Peyer's patch (tissue), 4 donors: ENCODE data around the gene KCNJ3. TPM values are rescaled to one million over a fixed set of nuclear protein-coding genes. Genes with fewer than 3 reads are reported as not detected.

Experiments
- DNase-seq, 3 donors: peaks; one replicate each; pipeline ENCODE4 v3.0.0-alpha.2; 2017 to 2019
- H3K27ac ChIP-seq, 4 donors: fragments of 200-600 bp; sonication (generic); one replicate each; pipeline ENCODE4 v1.5.1; 2016 to 2019
- H3K27me3 ChIP-seq, 2 donors: fragments of 200-600 bp; sonication (generic); one replicate each; pipeline ENCODE4 v1.5.1; 2019
- H3K36me3 ChIP-seq, 3 donors: fragments of 200-600 bp; sonication (generic); one replicate each; pipeline ENCODE4 v1.5.1; 2016 to 2019
- H3K4me1 ChIP-seq, 4 donors: fragments of 200-600 bp; sonication (generic); one replicate each; pipeline ENCODE4 v1.5.1; 2016 to 2019
- H3K4me3 ChIP-seq, 4 donors: fragments of 200-600 bp; sonication (generic); 1 replicate in 3 of 4; 2 replicates in 1 of 4; pipeline ENCODE4 v1.5.1; 2016 to 2019; ENCODE audit warnings: mild to moderate bottlenecking in 1 of 4
- H3K9me3 ChIP-seq, 4 donors: fragments of 200-600 bp; sonication (generic); one replicate each; pipeline ENCODE4 v1.5.1; 2016 to 2019; ENCODE audit warnings: mild to moderate bottlenecking in 1 of 4
- POLR2A ChIP-seq, 2 donors: fragments of 450-650 bp; IDR thresholded peaks; one replicate each; pipeline ENCODE4 v1.5.1; 2017; ENCODE audit warnings: antibody characterized with exemption in 2 of 2, mild to moderate bottlenecking in 2 of 2, moderate library complexity in 2 of 2
- total RNA-seq, 4 donors: library from RNA; depleted of rRNA; stranded (reverse); fragments of >200 nt; gene quantifications; one replicate each; pipeline ENCODE4 v1.1.0, GENCODE V29; 2016
- TF ChIP-seq, protein P1 (sequence below), 6 experiments: fragments of 450-650 bp in 4 of 6; fragments of 200-600 bp in 2 of 6; sonication (generic) in 1 of 6; IDR thresholded peaks; one replicate each; pipeline ENCODE4 v1.5.1; 2017 to 2019; ENCODE audit warnings: antibody characterized with exemption in 6 of 6, mild to moderate bottlenecking in 3 of 6, moderate library complexity in 1 of 6

KCNJ3 gene
- total RNA-seq, 4 donors from 2014 or later: 6.6 to 27.3 (median 22.2) TPM

DNA sequence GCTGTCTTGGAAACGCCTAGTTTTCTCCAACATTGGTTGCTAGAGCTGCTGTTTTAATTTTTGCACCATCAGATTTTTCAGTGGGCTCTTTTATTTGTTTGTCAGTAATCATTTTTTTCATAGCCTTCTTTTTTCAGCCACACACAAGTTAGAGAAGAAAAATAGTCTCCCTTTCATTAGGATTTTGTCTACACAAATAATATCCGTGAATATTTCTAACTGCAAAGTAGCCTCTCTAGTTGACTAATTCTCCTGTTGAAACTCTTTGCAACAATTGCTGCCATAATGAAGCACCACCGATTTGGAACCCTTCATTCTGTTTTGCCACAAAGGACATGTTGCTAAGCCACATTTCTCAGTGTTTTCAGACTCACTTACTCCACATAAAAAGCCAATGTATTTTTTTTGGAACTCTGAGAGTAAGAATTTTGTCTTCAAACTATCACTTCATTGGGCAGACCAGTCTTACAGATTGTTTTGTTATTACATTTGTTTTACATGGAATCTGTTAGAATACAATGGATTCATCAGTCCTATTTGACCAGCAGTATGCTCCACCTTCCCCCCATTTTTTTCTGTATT lies 9.6 kb downstream of the KCNJ3 start:
- H3K27me3 ChIP-seq: no peaks in the 10 kb centered on the region
- H3K36me3 ChIP-seq: no peaks in the 10 kb centered on the region
- no peak for TF ChIP-seq POLR2A (IDR thresholded peaks at IDR 0.05)
- TF ChIP-seq, protein P1, sequence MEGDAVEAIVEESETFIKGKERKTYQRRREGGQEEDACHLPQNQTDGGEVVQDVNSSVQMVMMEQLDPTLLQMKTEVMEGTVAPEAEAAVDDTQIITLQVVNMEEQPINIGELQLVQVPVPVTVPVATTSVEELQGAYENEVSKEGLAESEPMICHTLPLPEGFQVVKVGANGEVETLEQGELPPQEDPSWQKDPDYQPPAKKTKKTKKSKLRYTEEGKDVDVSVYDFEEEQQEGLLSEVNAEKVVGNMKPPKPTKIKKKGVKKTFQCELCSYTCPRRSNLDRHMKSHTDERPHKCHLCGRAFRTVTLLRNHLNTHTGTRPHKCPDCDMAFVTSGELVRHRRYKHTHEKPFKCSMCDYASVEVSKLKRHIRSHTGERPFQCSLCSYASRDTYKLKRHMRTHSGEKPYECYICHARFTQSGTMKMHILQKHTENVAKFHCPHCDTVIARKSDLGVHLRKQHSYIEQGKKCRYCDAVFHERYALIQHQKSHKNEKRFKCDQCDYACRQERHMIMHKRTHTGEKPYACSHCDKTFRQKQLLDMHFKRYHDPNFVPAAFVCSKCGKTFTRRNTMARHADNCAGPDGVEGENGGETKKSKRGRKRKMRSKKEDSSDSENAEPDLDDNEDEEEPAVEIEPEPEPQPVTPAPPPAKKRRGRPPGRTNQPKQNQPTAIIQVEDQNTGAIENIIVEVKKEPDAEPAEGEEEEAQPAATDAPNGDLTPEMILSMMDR (IDR thresholded peaks at IDR 0.05): no peak
- H3K4me3 ChIP-seq: no peak overlapping the region
- H3K27ac ChIP-seq: no peak overlapping the region
- no peak for DNase-seq
- H3K9me3 ChIP-seq: no peaks in the 10 kb centered on the region
- no peaks in the 10 kb centered on the region for H3K4me1 ChIP-seq

DNA sequence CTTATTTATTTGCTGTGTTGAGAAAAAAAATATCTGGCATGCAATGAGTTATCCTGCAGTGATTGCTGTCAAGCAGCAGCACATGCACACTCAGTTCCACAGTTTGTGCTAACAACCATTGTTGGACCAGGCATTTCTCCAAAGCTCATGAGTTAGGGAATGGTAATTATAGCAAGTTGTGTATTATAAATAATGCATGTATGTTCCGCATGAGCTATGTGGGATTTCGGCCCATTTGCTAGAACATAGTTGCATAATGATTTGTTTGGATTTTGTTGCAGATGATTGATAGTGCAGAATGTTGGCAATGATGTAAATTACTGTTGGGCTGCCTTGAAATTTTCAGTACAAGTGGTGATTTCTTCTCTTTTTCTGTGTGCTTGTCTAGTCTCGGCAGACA lies 10.7 kb downstream of the KCNJ3 start:
- Histone ChIP-seq H3K4me1 (no peaks in the 10 kb centered on the region), H3K4me3 (no peak overlapping the region), H3K36me3 (no peaks in the 10 kb centered on the region), H3K27ac (no peak overlapping the region), H3K27me3 (no peaks in the 10 kb centered on the region), H3K9me3 (no peaks in the 10 kb centered on the region)
- no peak for DNase-seq
- TF ChIP-seq, protein P1 (IDR thresholded peaks at IDR 0.05): no peak
- no peak for TF ChIP-seq POLR2A (IDR thresholded peaks at IDR 0.05)

DNA sequence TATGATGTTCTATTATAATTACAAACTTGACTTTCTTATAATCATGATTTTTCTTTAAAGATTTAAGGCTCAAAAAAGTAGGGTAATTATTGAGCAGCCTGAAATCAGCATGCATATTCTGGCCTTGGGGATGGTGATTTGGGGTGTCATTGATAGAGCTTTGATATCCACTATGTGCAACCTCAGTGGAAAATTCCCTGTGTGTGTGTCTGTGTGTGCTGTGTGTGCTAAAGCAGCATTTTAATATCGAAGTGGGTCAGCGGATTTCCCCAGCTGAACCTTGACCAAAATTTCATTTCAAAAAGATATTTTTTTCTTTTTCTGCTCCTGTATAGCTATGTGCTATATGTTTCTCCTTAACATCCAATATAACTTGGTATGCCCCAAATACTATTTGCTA lies 11.6 kb downstream of the KCNJ3 start:
- H3K27ac ChIP-seq: no peak overlapping the region
- H3K9me3 ChIP-seq: no peaks in the 10 kb centered on the region
- no peak for TF ChIP-seq POLR2A (IDR thresholded peaks at IDR 0.05)
- TF ChIP-seq, protein P1 (IDR thresholded peaks at IDR 0.05): no peak
- no peak overlapping the region for H3K4me3 ChIP-seq
- no peak for DNase-seq
- H3K36me3 ChIP-seq: no peaks in the 10 kb centered on the region
- no peaks in the 10 kb centered on the region for H3K4me1 ChIP-seq
- no peaks in the 10 kb centered on the region for H3K27me3 ChIP-seq

DNA sequence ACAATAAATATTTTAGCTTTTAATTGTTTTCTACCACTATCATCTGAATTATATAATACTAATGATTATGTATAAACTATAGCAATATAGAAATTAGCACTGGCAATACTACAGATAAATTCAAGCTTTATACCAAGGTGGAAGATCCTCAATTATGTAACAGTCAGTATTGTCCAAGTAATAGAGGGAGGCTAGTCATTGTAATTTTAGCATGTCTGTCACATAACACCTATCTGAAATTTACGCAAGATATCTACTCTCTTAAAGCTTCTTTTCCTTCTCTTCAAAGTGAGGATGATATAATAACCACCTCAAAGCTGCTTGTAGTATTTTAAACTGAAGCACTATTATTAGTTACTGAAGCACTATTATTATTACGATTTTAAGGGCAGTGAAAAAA lies 12.2 kb downstream of the KCNJ3 start:
- Histone ChIP-seq H3K27me3 (no peaks in the 10 kb centered on the region), H3K27ac (no peak overlapping the region), H3K4me3 (no peak overlapping the region), H3K9me3 (no peaks in the 10 kb centered on the region), H3K4me1 (no peaks in the 10 kb centered on the region), H3K36me3 (no peaks in the 10 kb centered on the region)
- no peak for DNase-seq
- TF ChIP-seq, protein P1 (IDR thresholded peaks at IDR 0.05): no peak

DNA sequence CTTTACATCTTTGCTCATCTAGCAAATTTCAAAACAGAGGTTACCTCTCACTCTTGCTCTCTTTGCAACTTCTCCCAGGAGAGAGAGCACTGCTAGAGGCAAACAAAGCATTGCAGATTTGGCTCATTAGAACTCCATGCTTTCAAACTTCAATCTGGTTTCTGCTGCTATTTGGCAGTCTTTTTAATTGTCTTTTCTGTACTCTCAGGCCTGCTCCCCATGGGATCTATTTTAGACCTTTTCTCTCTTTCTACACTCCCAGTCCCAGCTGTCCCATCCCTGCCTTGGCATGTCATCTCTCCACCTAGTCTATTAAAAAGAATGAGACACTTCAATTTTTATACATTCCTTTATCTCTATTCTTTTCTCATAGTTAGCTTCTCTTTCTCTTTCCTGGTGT lies 15.2 kb downstream of the KCNJ3 start:
- Histone ChIP-seq H3K27ac (no peak overlapping the region), H3K9me3 (no peaks in the 10 kb centered on the region), H3K36me3 (no peaks in the 10 kb centered on the region), H3K27me3 (no peaks in the 10 kb centered on the region), H3K4me3 (no peak overlapping the region), H3K4me1 (no peaks in the 10 kb centered on the region)
- no peak for DNase-seq
- TF ChIP-seq, protein P1 (IDR thresholded peaks at IDR 0.05): no peak
- no peak for TF ChIP-seq POLR2A (IDR thresholded peaks at IDR 0.05)

DNA sequence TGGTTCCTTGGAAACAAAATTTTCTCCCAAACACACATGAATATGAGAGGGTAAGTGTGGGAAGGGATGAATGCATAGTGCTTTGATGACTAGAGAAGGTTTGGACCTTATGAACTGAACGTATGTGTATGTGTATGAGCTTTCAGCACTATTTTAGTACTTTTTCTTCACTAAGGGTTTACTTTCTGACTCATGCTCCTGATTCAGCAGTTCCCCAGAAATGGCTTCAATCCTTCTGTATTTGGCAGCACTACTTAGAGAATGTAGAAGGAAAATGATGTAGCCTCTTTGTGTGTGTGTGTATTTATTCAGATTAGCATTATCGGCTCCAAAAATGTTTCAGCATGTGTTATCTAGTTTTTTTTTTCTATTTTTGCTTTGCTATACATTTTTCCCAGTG lies 22.2 kb downstream of the KCNJ3 start:
- H3K4me3 ChIP-seq: no peak overlapping the region
- no peaks in the 10 kb centered on the region for H3K27me3 ChIP-seq
- DNase-seq: no peak
- no peak overlapping the region for H3K27ac ChIP-seq
- TF ChIP-seq POLR2A (IDR thresholded peaks at IDR 0.05): no peak
- TF ChIP-seq, protein P1 (IDR thresholded peaks at IDR 0.05): no peak
- no peaks in the 10 kb centered on the region for H3K9me3 ChIP-seq
- no peaks in the 10 kb centered on the region for H3K36me3 ChIP-seq
- H3K4me1 ChIP-seq: no peaks in the 10 kb centered on the region
